IMR-90 (cell line): Measurements from ENCODE around the gene C10orf62. TPM values are rescaled to one million over a fixed set of nuclear protein-coding genes. Genes with fewer than 3 reads are reported as not detected.

Experiments
- CHD1 ChIP-seq: IDR thresholded peaks from 2 replicates; pipeline ENCODE4 v1.6.1; 2012; ENCODE audit warnings: low read depth, low read length, improper control_type of control experiment
- MAZ ChIP-seq: IDR thresholded peaks from 2 replicates; pipeline ENCODE4 v1.6.1; 2012; ENCODE audit warnings: low read depth, mild to moderate bottlenecking, low read length, improper control_type of control experiment, moderate library complexity, borderline replicate concordance
- NFE2L2 ChIP-seq: fragments of 150-350 bp; IDR thresholded peaks from 2 replicates; pipeline ENCODE4 v1.6.1; 2016; ENCODE audit warnings: low read depth, mild to moderate bottlenecking, low read length
- RAD21 ChIP-seq: IDR thresholded peaks from 2 replicates; pipeline ENCODE4 v1.6.1; 2012; ENCODE audit warnings: low read length, improper control_type of control experiment
- polyA plus RNA-seq, 3 experiments: library from polyadenylated mRNA; depleted of rRNA; stranded (reverse); fragments of >200 nt; gene quantifications; 2 replicates each; pipeline ENCODE4 v1.2.3, GENCODE V29; 2012; ENCODE audit warnings: low replicate concordance in 1 of 3
- total RNA-seq: library from RNA; depleted of rRNA; stranded (reverse); fragments of >200 nt; gene quantifications from 2 replicates; pipeline ENCODE4 v1.2.3, GENCODE V29; 2012
- TF ChIP-seq, protein P1 (sequence below): conservative IDR thresholded peaks from 2 replicates; pipeline ENCODE4 v1.5.1; 2012; ENCODE audit warnings: mild to moderate bottlenecking, low read depth, low read length, improper control_type of control experiment

Gene C10orf62
- total and polyA plus RNA-seq, 2 of the 4 experiments (the other 2 are of a cell fraction) = not detected

DNA sequence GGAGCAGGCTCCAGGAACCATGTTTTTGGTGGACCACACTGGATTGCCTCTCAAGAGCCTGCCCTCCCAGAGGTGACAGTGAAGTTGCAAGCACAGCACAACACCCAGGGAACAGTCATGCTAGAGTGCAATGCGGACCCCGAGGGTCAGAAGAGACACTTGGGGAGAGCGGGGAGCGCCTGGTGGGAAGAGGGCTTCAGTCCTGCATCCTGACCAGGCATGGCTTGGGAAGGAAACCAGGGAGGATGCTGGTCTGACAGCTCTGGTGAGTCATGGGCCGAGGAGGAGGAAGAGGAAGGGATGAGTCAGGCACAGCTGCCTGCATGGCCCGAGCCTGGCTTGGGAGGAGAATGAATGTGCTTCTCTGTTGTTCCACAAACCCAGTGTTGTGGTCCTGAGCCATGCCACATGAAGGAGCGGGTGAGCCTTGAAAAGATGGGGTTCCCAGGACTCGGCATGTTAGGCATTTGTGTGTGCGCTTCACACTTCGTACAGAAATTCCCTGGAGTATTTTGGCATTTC lies 46.4 kb upstream of the C10orf62 start (continued):
- TF ChIP-seq MAZ (no peak), RAD21 (peak; percentile 14; the same call in 1 of the 2 replicates), CHD1 (no peak), NFE2L2 (peak; percentile 37; the same call in 1 of the 2 replicates)
- TF ChIP-seq, protein P1, sequence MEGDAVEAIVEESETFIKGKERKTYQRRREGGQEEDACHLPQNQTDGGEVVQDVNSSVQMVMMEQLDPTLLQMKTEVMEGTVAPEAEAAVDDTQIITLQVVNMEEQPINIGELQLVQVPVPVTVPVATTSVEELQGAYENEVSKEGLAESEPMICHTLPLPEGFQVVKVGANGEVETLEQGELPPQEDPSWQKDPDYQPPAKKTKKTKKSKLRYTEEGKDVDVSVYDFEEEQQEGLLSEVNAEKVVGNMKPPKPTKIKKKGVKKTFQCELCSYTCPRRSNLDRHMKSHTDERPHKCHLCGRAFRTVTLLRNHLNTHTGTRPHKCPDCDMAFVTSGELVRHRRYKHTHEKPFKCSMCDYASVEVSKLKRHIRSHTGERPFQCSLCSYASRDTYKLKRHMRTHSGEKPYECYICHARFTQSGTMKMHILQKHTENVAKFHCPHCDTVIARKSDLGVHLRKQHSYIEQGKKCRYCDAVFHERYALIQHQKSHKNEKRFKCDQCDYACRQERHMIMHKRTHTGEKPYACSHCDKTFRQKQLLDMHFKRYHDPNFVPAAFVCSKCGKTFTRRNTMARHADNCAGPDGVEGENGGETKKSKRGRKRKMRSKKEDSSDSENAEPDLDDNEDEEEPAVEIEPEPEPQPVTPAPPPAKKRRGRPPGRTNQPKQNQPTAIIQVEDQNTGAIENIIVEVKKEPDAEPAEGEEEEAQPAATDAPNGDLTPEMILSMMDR = no peak
